H9 (cell line): Measurements from ENCODE around the gene WFDC1. TPM values are rescaled to one million over a fixed set of nuclear protein-coding genes. Genes with fewer than 3 reads are reported as not detected.

ENCODE experiments used
- DNase-seq: peaks from one replicate; pipeline ENCODE4 v3.0.0-alpha.2; 2017
- H2AFZ ChIP-seq: one replicate; pipeline ENCODE4 v1.6.1; 2013; ENCODE audit warnings: mild to moderate bottlenecking, low read length, control low read depth, moderate library complexity
- H2AK5ac ChIP-seq: 2 replicates; pipeline ENCODE4 v1.6.1; 2013; ENCODE audit warnings: low read length, control low read depth, mixed read lengths; ENCODE audit not compliant: insufficient read length
- H2BK120ac ChIP-seq: one replicate; pipeline ENCODE4 v1.6.1; 2013; ENCODE audit warnings: low read depth, mild to moderate bottlenecking, low read length, control low read depth, inconsistent platforms; ENCODE audit not compliant: poor library complexity, severe bottlenecking
- H2BK12ac ChIP-seq: 2 replicates; pipeline ENCODE4 v1.6.1; 2013; ENCODE audit warnings: low read length, control low read depth, mixed read lengths, low read depth; ENCODE audit not compliant: insufficient read length
- H2BK15ac ChIP-seq: 2 replicates; pipeline ENCODE4 v1.6.1; 2013; ENCODE audit warnings: low read depth, low read length, control low read depth
- H2BK20ac ChIP-seq: one replicate; pipeline ENCODE4 v1.6.1; 2013; ENCODE audit warnings: low read depth, mild to moderate bottlenecking, low read length, control low read depth, inconsistent platforms; ENCODE audit not compliant: poor library complexity, severe bottlenecking
- H2BK5ac ChIP-seq: 2 replicates; pipeline ENCODE4 v1.6.1; 2013; ENCODE audit warnings: low read length, control low read depth, mixed read lengths; ENCODE audit not compliant: insufficient read length
- H3K14ac ChIP-seq: 2 replicates; pipeline ENCODE4 v1.6.1; 2013; ENCODE audit warnings: low read length, control low read depth; ENCODE audit not compliant: insufficient read depth
- H3K18ac ChIP-seq: 2 replicates; pipeline ENCODE4 v1.6.1; 2013; ENCODE audit warnings: low read depth, mild to moderate bottlenecking, mixed read lengths, low read length, control low read depth; ENCODE audit not compliant: insufficient read length
- H3K23ac ChIP-seq: 2 replicates; pipeline ENCODE4 v1.6.1; 2013; ENCODE audit warnings: low read length, control low read depth, mixed read lengths, low read depth; ENCODE audit not compliant: insufficient read length
- H3K23me2 ChIP-seq: 2 replicates; pipeline ENCODE4 v1.6.1; 2013; ENCODE audit warnings: low read depth, mild to moderate bottlenecking, mixed read lengths, low read length, control low read depth; ENCODE audit not compliant: insufficient read length, poor library complexity, severe bottlenecking
- H3K27ac ChIP-seq: 2 replicates; pipeline ENCODE4 v1.5.1; 2013; ENCODE audit warnings: low read length, control low read depth, mixed read lengths, low read depth; ENCODE audit not compliant: insufficient read length
- H3K27me3 ChIP-seq: 2 replicates; pipeline ENCODE4 v1.6.1; 2013; ENCODE audit warnings: low read length, control low read depth, inconsistent platforms; ENCODE audit not compliant: insufficient read depth
- H3K4ac ChIP-seq: 2 replicates; pipeline ENCODE4 v1.6.1; 2013; ENCODE audit warnings: low read depth, mild to moderate bottlenecking, control low read depth, inconsistent platforms, low read length, moderate library complexity
- H3K4me1 ChIP-seq: 2 replicates; pipeline ENCODE4 v1.6.1; 2013; ENCODE audit warnings: low read length, control low read depth, inconsistent platforms; ENCODE audit not compliant: insufficient read depth
- H3K4me2 ChIP-seq: 2 replicates; pipeline ENCODE4 v1.6.1; 2013; ENCODE audit warnings: low read length, control low read depth, mixed read lengths; ENCODE audit not compliant: insufficient read length, insufficient read depth
- H3K56ac ChIP-seq: 2 replicates; pipeline ENCODE4 v1.6.1; 2013; ENCODE audit warnings: low read depth, mild to moderate bottlenecking, mixed read lengths, low read length, control low read depth; ENCODE audit not compliant: insufficient read length
- H3K79me1 ChIP-seq: 2 replicates; pipeline ENCODE4 v1.6.1; 2013; ENCODE audit warnings: low read depth, mild to moderate bottlenecking, moderate library complexity, low read length, control low read depth, inconsistent platforms; ENCODE audit not compliant: insufficient read depth, poor library complexity, severe bottlenecking
- H3K79me2 ChIP-seq: 2 replicates; pipeline ENCODE4 v1.6.1; 2013; ENCODE audit warnings: low read length, control low read depth, inconsistent platforms; ENCODE audit not compliant: insufficient read depth
- H3K9ac ChIP-seq: 2 replicates; pipeline ENCODE4 v1.6.1; 2013; ENCODE audit warnings: low read length, control low read depth, mixed read lengths; ENCODE audit not compliant: insufficient read length; ENCODE audit errors: extremely low read depth
- H3K9me3 ChIP-seq: one replicate; pipeline ENCODE4 v1.6.1; 2013; ENCODE audit warnings: low read depth, low read length, inconsistent platforms; ENCODE audit not compliant: control insufficient read depth
- H3T11ph ChIP-seq: one replicate; pipeline ENCODE4 v1.6.1; 2013; ENCODE audit warnings: mild to moderate bottlenecking, low read length, control low read depth, inconsistent platforms
- H4K20me1 ChIP-seq: one replicate; pipeline ENCODE4 v1.6.1; 2013; ENCODE audit not compliant: control insufficient read depth, insufficient read length, insufficient read depth
- H4K5ac ChIP-seq: 2 replicates; pipeline ENCODE4 v1.6.1; 2013; ENCODE audit warnings: low read depth, mild to moderate bottlenecking, mixed read lengths, low read length, control low read depth; ENCODE audit not compliant: insufficient read length
- H4K8ac ChIP-seq: replicated peaks from 2 replicates; pipeline ENCODE4 v1.6.1; 2013; ENCODE audit warnings: low read length, control low read depth, mixed read lengths, low read depth; ENCODE audit not compliant: insufficient read length
- H4K91ac ChIP-seq: 2 replicates; pipeline ENCODE4 v1.6.1; 2013; ENCODE audit warnings: low read depth, mild to moderate bottlenecking, moderate library complexity, mixed read lengths, low read length, control low read depth; ENCODE audit not compliant: insufficient read length
- H3K27ac Mint-ChIP-seq, 3 experiments: 2 replicates in 2 of 3; 3 replicates in 1 of 3; pipeline ENCODE4 v1.8.0; 2020 to 2021; ENCODE audit warnings: mixed read lengths in 3 of 3, mild to moderate bottlenecking in 1 of 3, moderate library complexity in 1 of 3
- H3K27me3 Mint-ChIP-seq: 2 replicates; pipeline ENCODE4 v1.8.0; 2021; ENCODE audit warnings: low read depth, mild to moderate bottlenecking, moderate library complexity, mixed read lengths
- H3K36me3 Mint-ChIP-seq, 3 experiments: 2 replicates in 2 of 3; 3 replicates in 1 of 3; pipeline ENCODE4 v1.8.0; 2020 to 2021; ENCODE audit warnings: low read depth in 3 of 3, mixed read lengths in 3 of 3; ENCODE audit not compliant: insufficient read depth in 1 of 3
- H3K4me1 Mint-ChIP-seq, 2 experiments: 2 replicates each; pipeline ENCODE4 v1.8.0; 2020; ENCODE audit warnings: mixed read lengths in 2 of 2
- H3K4me3 Mint-ChIP-seq, 2 experiments: 2 replicates in 1 of 2; 3 replicates in 1 of 2; pipeline ENCODE4 v1.8.0; 2020 to 2021; ENCODE audit warnings: mild to moderate bottlenecking in 2 of 2, mixed read lengths in 2 of 2, moderate library complexity in 1 of 2
- H3K9me3 Mint-ChIP-seq, 2 experiments: 2 replicates in 1 of 2; 3 replicates in 1 of 2; pipeline ENCODE4 v1.8.0; 2020; ENCODE audit warnings: mild to moderate bottlenecking in 2 of 2, mixed read lengths in 2 of 2, moderate library complexity in 1 of 2
- CTCF ChIP-seq: fragments of 200-600 bp; sonication (generic); conservative IDR thresholded peaks from 3 replicates; pipeline ENCODE4 v1.8.0; 2021; ENCODE audit warnings: antibody characterized with exemption, mild to moderate bottlenecking
- WGBS: extraction: QIAGEN DNeasy Blood & Tissue Kit; methylation state at CpG from one replicate; pipeline ENCODE4 v1.1.7; 2013; ENCODE audit warnings: missing lambda C conversion rate, low lambda C conversion rate, mixed read lengths; ENCODE audit not compliant: insufficient read length; ENCODE audit errors: extremely low coverage; 5-methylcytosine and 5-hydroxymethylcytosine counted together
- total RNA-seq: library from RNA; stranded (reverse); gene quantifications from 2 replicates; pipeline ENCODE4 v1.2.1, GENCODE V29; 2021

WFDC1 gene
- total RNA-seq, 1 experiment from 2014 or later: 0.24 TPM

- Histone ChIP-seq H2AFZ (no peak overlapping the region), H3K18ac (no peak overlapping the region), H2BK15ac (no peak overlapping the region), H3K4me2 (no peak overlapping the region), H3K14ac (no peak overlapping the region), H2BK120ac (no peak overlapping the region), H3K79me1 (no peaks in the 10 kb centered on the region), H2AK5ac (no peak overlapping the region), H3K56ac (no peak overlapping the region), H3K79me2 (no peaks in the 10 kb centered on the region), H4K5ac (no peak overlapping the region), H3T11ph (no peak overlapping the region), H4K20me1 (no peaks in the 10 kb centered on the region), H3K4me1 (peaks cover 11% of the 10 kb centered on the region; the same call in 1 of the 2 replicates), H3K9ac (no peak overlapping the region), H3K23ac (no peak overlapping the region), H2BK12ac (no peak overlapping the region), H3K27me3 (no peaks in the 10 kb centered on the region; the same call in 1 of the 2 replicates), H3K9me3 (no peaks in the 10 kb centered on the region), H3K4ac (no peak overlapping the region), H4K91ac (no peak overlapping the region), H3K27ac (no peak overlapping the region), H2BK20ac (no peak overlapping the region), H3K23me2 (no peaks in the 10 kb centered on the region), H4K8ac (no peak overlapping the region), H2BK5ac (no peak overlapping the region)
- Mint-ChIP-seq H3K4me1 (peaks cover 13 to 27% of the 10 kb centered on the region in 2 experiments), H3K27ac (no peak overlapping the region; a peak in 1 of 7 replicates), H3K9me3 (no peaks in the 10 kb centered on the region), H3K4me3 (no peak overlapping the region), H3K27me3 (peaks cover 21% of the 10 kb centered on the region), H3K36me3 (no peaks in the 10 kb centered on the region)
- no peak for DNase-seq
- WGBS: no CpG with 5 or more reads among the region's 10 CpGs
- TF ChIP-seq CTCF: no peak
Measured at GRCh38 chr16:84373907-84374489, 79.3 kb downstream of the WFDC1 start.
